ENCODE data around the gene NPTN.
"Not testable (repeated sequence)": the region's sequence is repeated elsewhere in the genome, so short reads cannot be mapped to it uniquely, and the experiment has no call there.

NPTN gene

GRCh38 chr15:73633111-73633990 lies at the start of gene NPTN:
Gene NPTN (minus strand): TSS chr15:73633389. CDS start chr15:73633215, 174 bp downstream.
- DNase-seq (ENCODE audit: low read depth in 2 of 2) = peak; percentile 95 to 97

- no peak for DNase-seq (ENCODE audit: low read depth in 2 of 2)
Measured at GRCh38 chr15:73682600-73683090, 49.5 kb upstream of the NPTN start.

- DNase-seq (ENCODE audit: low read depth in 2 of 2) = no peak
Measured at GRCh38 chr15:73681856-73682599, 48.8 kb upstream of the NPTN start.

GRCh38 chr15:73681063-73681462 lies 47.9 kb upstream of the NPTN start:
- no peak for DNase-seq (ENCODE audit: low read depth in 2 of 2)

- DNase-seq (ENCODE audit: low read depth in 2 of 2) = no peak
Measured at GRCh38 chr15:73680549-73680948, 47.4 kb upstream of the NPTN start.

GRCh38 chr15:73679964-73680363 lies 46.8 kb upstream of the NPTN start:
- no peak for DNase-seq (ENCODE audit: low read depth in 2 of 2)

- no peak for DNase-seq (ENCODE audit: low read depth in 2 of 2)
Measured at GRCh38 chr15:73679180-73679579, 46.0 kb upstream of the NPTN start.

- no peak for DNase-seq (ENCODE audit: low read depth in 2 of 2)
Measured at GRCh38 chr15:73678498-73678897, 45.3 kb upstream of the NPTN start.

GRCh38 chr15:73677733-73678132 lies 44.5 kb upstream of the NPTN start:
- DNase-seq (ENCODE audit: low read depth in 2 of 2) = no peak

GRCh38 chr15:73677146-73677607 lies 44.0 kb upstream of the NPTN start:
- DNase-seq (ENCODE audit: low read depth in 2 of 2) = peak in 1 of 2 experiments; percentile 42

GRCh38 chr15:73674587-73674986 lies 41.4 kb upstream of the NPTN start:
- no peak for DNase-seq (ENCODE audit: low read depth in 2 of 2)

- DNase-seq (ENCODE audit: low read depth in 2 of 2) = no peak
Measured at GRCh38 chr15:73660455-73660854, 27.3 kb upstream of the NPTN start.

GRCh38 chr15:73658645-73659044 lies 25.5 kb upstream of the NPTN start:
- no peak for DNase-seq (ENCODE audit: low read depth in 2 of 2)

GRCh38 chr15:73655724-73656123 lies 22.5 kb upstream of the NPTN start:
- DNase-seq (ENCODE audit: low read depth in 2 of 2) = no peak

GRCh38 chr15:73654659-73655058 lies 21.5 kb upstream of the NPTN start:
- DNase-seq (ENCODE audit: low read depth in 2 of 2) = no peak

- no peak for DNase-seq (ENCODE audit: low read depth in 2 of 2)
Measured at GRCh38 chr15:73650416-73651126, 17.4 kb upstream of the NPTN start.

- no peak for DNase-seq (ENCODE audit: low read depth in 2 of 2)
Measured at GRCh38 chr15:73648014-73648295, 14.8 kb upstream of the NPTN start.

GRCh38 chr15:73647259-73648013 lies 14.2 kb upstream of the NPTN start:
- no peak for DNase-seq (ENCODE audit: low read depth in 2 of 2)

- not testable (repeated sequence) for DNase-seq (ENCODE audit: low read depth in 2 of 2)
Measured at GRCh38 chr15:73639464-73639863, 6.3 kb upstream of the NPTN start.

- no peak for DNase-seq (ENCODE audit: low read depth in 2 of 2)
Measured at GRCh38 chr15:73637527-73637926, 4.3 kb upstream of the NPTN start.

- DNase-seq (ENCODE audit: low read depth in 2 of 2) = no peak
Measured at GRCh38 chr15:73633991-73634495, 854 bp upstream of the NPTN start.

Data from stimulated activated CD4-positive, alpha-beta T cell treated with anti-CD3 and anti-CD28 coated beads, Interleukin-12 subunit alpha, Interleukin-12 subunit beta, amount 100 ng/mL, for 24 hours (primary cell).